Fibroblast of mammary gland (primary cell): Measurements from ENCODE around the gene NEDD1.

ENCODE experiments used
- DNase-seq: peaks from one replicate; pipeline ENCODE4 v3.0.0-alpha.2; 2010; ENCODE audit warnings: low read depth
- H3K4me3 ChIP-seq: 2 replicates; pipeline ENCODE4 v1.5.1; 2011; ENCODE audit warnings: low read depth, mild to moderate bottlenecking, low read length, moderate library complexity; ENCODE audit not compliant: control insufficient read depth
- TF ChIP-seq, protein P1 (sequence below): conservative IDR thresholded peaks from 2 replicates; pipeline ENCODE4 v1.5.1; 2011; ENCODE audit warnings: low read depth, low read length, inconsistent platforms; ENCODE audit not compliant: control insufficient read depth, insufficient read depth

NEDD1 gene

DNA sequence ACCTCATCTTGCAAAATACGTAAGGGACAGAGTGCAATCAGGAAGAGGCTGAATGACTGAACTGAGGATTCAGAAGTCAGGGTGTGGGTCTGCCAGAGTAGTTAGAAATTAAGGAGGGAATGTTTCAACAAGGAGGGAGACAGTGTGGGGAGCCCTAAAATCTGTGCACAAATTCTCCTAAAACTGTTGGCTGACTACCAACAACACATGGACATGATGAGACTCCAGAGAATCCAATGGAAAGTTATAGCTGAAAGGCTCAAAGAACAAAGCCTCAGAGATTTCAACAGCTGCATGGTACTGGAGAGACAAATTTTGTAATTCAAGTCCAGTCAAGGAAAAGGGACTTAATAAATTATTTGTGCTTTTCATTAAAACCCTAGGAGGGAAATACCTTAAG lies 36.1 kb upstream of the NEDD1 start:
- no peak for DNase-seq
- TF ChIP-seq, protein P1, sequence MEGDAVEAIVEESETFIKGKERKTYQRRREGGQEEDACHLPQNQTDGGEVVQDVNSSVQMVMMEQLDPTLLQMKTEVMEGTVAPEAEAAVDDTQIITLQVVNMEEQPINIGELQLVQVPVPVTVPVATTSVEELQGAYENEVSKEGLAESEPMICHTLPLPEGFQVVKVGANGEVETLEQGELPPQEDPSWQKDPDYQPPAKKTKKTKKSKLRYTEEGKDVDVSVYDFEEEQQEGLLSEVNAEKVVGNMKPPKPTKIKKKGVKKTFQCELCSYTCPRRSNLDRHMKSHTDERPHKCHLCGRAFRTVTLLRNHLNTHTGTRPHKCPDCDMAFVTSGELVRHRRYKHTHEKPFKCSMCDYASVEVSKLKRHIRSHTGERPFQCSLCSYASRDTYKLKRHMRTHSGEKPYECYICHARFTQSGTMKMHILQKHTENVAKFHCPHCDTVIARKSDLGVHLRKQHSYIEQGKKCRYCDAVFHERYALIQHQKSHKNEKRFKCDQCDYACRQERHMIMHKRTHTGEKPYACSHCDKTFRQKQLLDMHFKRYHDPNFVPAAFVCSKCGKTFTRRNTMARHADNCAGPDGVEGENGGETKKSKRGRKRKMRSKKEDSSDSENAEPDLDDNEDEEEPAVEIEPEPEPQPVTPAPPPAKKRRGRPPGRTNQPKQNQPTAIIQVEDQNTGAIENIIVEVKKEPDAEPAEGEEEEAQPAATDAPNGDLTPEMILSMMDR = no peak
- H3K4me3 ChIP-seq = no peak overlapping the region

DNA sequence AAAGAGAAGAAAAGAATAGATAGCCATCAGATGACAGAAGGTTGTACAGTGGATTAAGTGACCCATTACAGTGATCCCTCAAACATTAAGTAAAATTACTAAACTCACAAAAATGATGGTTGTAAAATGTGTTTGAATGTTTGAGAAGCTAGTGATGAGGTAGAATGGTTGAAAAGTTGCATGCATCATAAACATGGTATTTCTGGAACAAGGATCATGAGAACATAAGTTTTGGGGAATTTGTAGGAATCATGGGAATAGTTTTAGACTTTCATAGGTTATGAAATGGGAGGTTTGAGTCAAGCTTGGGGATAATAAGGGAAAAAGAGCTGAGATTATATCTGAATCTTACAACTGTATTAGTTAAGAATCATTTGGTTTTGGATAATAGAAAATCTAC lies 34.1 kb upstream of the NEDD1 start:
- no peak for DNase-seq
- no peak overlapping the region for H3K4me3 ChIP-seq
- TF ChIP-seq, protein P1 = no peak

DNA sequence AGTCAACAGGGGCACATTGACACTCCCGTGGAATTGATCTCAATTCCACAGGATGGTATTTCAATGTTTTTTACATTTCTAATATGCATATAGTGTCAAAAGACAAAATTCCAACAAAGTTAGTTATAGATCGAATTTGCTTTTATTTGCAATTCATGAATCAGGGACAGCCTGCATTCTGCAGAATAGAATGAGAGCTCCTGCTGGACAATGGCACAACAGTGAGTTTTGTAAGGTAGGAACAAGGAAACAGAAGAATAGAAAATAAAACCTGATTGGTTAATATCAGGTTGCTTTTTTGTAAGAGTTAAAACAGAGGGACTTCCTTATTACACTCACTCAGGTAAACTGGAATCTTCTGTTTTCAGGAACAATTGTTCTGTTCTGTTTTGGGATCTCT lies 32.8 kb upstream of the NEDD1 start:
- DNase-seq = no peak
- no peak overlapping the region for H3K4me3 ChIP-seq
- TF ChIP-seq, protein P1 = no peak

DNA sequence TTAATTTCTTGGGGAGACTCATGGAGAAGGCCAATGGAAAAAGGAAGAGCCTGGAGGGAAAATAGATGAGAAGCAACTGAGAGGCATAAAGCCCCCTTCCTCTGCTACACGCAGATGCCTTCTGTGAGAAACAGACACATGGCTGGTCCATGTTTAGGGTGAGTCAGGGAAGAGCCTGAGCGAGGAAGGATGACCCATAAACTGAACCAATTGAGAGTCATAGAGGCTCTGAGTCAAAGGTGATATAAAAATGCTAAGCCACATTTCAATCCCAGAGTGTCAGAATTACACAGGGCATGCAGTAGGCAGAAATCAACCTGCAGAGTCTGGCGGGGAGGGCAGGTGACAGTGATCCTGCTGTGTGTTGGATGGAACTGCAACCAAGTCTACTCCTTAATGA lies 30.1 kb upstream of the NEDD1 start:
- H3K4me3 ChIP-seq = no peak overlapping the region
- TF ChIP-seq, protein P1 = no peak
- DNase-seq = peak; percentile 34

DNA sequence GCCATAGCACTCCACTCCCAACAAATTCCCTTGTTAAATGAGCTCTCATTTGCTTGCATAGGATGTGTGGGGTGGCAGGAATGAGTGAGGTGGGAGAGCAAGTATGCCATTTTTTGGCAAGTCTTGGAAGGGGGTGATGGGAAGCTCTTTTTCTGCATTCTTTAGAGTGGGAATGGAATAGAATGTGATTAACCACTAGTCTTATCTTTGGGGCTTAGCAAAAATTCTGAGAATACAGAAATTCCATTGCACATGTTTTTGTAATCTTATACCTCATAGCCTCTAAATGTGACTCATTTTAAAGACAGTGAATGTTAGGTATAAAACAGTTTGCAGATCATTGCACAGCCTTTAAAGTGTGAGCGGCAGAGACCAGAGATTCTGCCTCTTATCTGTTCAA lies 28.4 kb upstream of the NEDD1 start:
- TF ChIP-seq, protein P1 = no peak
- DNase-seq = peak; percentile 8
- H3K4me3 ChIP-seq = no peak overlapping the region

DNA sequence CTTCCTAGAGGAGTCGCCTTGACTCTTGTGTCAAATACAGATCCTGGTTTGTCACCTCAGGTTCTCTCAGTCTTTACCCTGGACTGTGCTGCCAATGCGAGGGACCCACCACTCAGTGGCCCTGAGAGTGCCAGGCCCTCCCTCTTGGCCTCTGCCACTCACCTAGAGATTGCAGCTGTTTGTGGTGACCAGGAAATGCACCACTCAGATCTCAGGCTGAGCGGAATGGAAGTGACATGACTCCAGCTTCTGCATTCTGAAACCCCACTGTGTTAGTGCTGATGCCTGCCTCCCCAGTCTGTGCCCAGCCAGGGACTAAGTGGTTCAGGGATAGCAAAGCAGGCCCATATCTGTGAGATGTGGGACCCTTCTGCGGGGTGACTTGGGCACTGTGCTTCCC lies 27.8 kb upstream of the NEDD1 start:
- TF ChIP-seq, protein P1 = no peak
- DNase-seq = no peak
- no peak overlapping the region for H3K4me3 ChIP-seq

DNA sequence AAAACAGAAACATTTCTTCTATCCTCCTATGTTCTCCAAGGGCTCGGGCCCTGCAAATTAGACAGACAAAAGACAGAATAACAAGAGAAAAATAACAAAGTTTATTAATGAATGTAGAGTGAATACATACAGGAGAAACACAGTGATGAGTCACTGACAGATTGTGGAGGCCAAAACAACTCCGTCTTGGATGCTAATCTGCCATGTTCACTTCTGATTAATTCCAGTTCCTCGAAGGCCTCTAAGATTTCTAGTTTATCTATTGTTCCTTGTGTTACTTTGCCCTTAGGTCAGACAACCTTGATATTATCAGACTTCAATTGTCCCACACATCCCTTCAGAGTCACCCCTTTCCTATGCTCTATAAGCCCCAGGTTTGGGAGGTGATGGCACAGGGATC lies 26.8 kb upstream of the NEDD1 start:
- peak; percentile 14 for DNase-seq
- TF ChIP-seq, protein P1 = no peak
- no peak overlapping the region for H3K4me3 ChIP-seq
